ENCODE results near the gene FGF1. TPM values are rescaled to one million over a fixed set of nuclear protein-coding genes. Genes with fewer than 3 reads are reported as not detected.

The FGF1 gene
- total and polyA plus RNA-seq, 3 donors from 2014 or later = 1.9 to 4.4 (median 2.2) TPM

DNA sequence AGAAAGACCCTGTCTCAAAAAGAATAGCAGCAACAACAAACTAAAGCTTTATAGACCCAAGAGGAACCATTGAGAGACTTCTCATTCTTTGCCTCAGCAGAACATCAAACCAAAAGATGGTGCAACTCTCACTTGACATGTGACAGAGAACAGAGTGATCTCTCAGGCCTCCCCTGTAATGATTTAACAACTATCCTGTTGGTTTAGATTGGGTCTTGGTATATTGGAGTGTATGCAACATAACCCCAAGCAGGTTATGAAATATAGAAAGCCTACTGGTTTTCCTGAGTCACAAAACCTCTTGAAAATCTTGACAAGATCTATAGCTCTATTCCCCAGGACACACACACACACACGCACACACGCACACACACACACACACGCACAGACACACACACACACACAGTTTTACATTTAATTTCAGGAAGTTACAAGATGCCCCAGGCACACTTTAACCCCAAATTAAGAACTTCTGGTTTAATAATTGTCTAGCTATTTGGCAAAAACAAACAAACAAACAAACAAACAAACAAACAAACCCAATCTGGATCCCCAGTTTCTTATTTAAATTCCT, 6.5 kb upstream of the FGF1 start:
- no peak for TF ChIP-seq POLR2A (IDR thresholded peaks at IDR 0.05)
- TF ChIP-seq, protein P1, sequence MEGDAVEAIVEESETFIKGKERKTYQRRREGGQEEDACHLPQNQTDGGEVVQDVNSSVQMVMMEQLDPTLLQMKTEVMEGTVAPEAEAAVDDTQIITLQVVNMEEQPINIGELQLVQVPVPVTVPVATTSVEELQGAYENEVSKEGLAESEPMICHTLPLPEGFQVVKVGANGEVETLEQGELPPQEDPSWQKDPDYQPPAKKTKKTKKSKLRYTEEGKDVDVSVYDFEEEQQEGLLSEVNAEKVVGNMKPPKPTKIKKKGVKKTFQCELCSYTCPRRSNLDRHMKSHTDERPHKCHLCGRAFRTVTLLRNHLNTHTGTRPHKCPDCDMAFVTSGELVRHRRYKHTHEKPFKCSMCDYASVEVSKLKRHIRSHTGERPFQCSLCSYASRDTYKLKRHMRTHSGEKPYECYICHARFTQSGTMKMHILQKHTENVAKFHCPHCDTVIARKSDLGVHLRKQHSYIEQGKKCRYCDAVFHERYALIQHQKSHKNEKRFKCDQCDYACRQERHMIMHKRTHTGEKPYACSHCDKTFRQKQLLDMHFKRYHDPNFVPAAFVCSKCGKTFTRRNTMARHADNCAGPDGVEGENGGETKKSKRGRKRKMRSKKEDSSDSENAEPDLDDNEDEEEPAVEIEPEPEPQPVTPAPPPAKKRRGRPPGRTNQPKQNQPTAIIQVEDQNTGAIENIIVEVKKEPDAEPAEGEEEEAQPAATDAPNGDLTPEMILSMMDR (IDR thresholded peaks at IDR 0.05) = no peak
- Histone ChIP-seq H3K9me3 (no peaks in the 10 kb centered on the region), H3K4me1 (peaks cover 4% of the 10 kb centered on the region), H3K36me3 (ENCODE audit: low read depth, missing control alignments) (no peaks in the 10 kb centered on the region), H3K27ac (no peak overlapping the region), H3K27me3 (no peaks in the 10 kb centered on the region), H3K4me3 (no peak overlapping the region)
- DNase-seq = no peak
- intact Hi-C loops (cut with DNase I; ENCODE audit: low total_unique reads) = no loop called here
- 63 to 84% methylated on average over 3 of the region's 3 CpGs for WGBS, 2 donors

DNA sequence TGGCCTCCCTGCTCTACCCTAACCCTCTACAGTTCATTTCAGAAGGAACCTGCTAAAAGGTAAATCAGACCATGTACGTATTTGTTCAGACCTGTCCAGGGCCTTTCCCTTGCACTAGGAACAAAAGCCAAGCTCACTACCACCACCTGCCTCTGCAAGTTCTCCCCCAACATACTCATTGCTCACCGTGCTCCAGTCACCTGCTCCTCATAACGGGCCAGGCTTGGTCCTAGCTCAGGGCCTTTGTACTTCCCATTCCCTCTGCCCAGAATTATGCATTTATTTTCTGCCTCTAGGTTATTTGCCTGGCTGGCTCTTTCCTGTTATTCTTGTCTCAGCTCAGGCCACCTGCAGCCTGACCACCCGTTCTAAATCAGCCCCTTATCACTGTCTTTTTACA, 4.8 kb upstream of the FGF1 start:
- Histone ChIP-seq H3K36me3 (ENCODE audit: low read depth, missing control alignments) (no peaks in the 10 kb centered on the region), H3K4me1 (no peaks in the 10 kb centered on the region), H3K27me3 (no peaks in the 10 kb centered on the region), H3K4me3 (no peak overlapping the region), H3K9me3 (no peaks in the 10 kb centered on the region), H3K27ac (no peak overlapping the region)
- DNase-seq = no peak
- no peak for TF ChIP-seq POLR2A (IDR thresholded peaks at IDR 0.05)
- TF ChIP-seq, protein P1 (IDR thresholded peaks at IDR 0.05) = no peak
- WGBS, 2 donors = 79 to 84% methylated on average over 4 of the region's 4 CpGs
- intact Hi-C loops (cut with DNase I; ENCODE audit: low total_unique reads) = no loop called here

DNA sequence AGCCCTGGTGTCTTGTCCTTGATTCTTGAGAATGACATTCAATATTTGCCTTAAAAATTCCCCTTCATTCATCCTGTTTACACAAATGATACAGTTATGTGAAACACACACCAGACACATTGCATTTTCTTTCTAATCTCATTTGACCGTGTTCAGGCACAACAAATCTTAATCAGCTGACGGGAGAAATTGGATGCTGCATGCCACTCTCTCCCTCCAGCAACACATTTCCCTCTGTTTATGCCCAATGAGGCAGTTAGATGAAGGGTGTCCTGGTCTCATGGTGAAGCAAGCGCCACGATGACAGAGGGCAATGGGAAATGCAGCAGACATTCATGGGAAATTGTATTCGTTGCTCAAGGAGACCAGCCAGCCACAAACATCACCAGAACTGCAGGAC, 3.2 kb upstream of the FGF1 start:
- Histone ChIP-seq H3K27me3 (no peaks in the 10 kb centered on the region), H3K4me1 (peaks cover 2% of the 10 kb centered on the region), H3K4me3 (no peak overlapping the region), H3K27ac (no peak overlapping the region), H3K36me3 (ENCODE audit: low read depth, missing control alignments) (no peaks in the 10 kb centered on the region), H3K9me3 (no peaks in the 10 kb centered on the region)
- 60 to 78% methylated on average over 5 of the region's 5 CpGs for WGBS, 2 donors
- no peak for DNase-seq
- TF ChIP-seq, protein P1 (IDR thresholded peaks at IDR 0.05) = no peak
- no peak for TF ChIP-seq POLR2A (IDR thresholded peaks at IDR 0.05)
- intact Hi-C loops (cut with DNase I; ENCODE audit: low total_unique reads) = no loop called here

DNA sequence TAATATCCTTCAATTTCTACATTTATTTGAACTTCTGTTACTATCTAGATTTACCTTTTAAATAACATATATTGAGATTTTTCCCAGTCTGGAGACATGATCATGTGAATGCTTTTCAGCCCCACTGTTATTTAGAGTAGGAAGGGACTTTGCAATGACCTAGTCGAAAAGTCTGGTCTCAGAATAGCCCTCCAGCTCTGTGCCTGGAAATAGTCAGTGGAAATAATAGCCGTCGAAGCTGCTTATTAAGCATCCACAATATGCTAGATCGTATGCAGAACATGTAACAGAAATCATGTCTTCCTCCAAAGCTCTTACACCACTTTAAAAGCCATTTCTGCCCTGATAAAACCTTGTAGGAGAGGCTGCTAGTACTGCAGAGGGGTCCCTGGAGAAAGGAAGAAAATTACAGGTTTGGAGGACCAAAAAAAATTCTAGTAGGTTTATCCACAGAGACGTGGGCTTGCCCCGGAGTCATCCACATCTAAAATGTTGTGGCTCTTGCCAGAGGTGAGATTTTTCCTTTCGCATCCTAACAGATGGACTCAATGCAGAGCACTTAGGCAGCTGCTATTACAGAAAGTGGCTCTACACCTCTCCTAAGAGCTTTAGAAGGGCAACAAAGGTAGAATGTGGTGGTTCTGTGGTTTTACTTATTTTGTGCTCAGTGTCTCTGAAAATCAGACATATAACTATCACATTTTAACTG, 2.5 kb upstream of the FGF1 start:
- WGBS, 2 donors = 88 to 90% methylated on average over 7 of the region's 7 CpGs
- intact Hi-C loops (cut with DNase I; ENCODE audit: low total_unique reads) = no loop called here
- Histone ChIP-seq H3K4me3 (no peak overlapping the region), H3K36me3 (ENCODE audit: low read depth, missing control alignments) (no peaks in the 10 kb centered on the region), H3K27ac (no peak overlapping the region), H3K9me3 (no peaks in the 10 kb centered on the region), H3K27me3 (no peaks in the 10 kb centered on the region), H3K4me1 (peaks cover 2% of the 10 kb centered on the region)
- no peak for TF ChIP-seq POLR2A (IDR thresholded peaks at IDR 0.05)
- TF ChIP-seq, protein P1 (IDR thresholded peaks at IDR 0.05) = no peak
- DNase-seq = no peak

DNA sequence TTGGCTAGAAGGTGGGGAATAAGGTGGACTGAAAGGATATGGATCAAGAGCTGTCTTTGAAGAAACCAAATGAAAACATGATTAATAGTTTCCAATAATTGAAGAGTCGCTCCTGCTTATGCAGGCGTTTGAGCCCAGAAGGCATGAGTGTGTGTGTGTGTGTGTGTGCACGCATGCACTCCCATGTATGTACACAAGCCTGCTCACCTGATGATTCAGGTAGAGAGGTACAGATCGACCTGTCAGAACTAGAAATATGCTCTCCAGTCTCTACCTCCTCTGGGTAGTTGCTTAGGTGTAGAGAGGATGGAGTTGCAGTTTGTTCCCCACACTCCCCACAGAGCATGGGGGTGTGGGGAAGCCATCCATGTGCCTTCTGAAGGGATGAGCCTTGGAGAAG, 1.1 kb upstream of the FGF1 start:
- no peak for TF ChIP-seq POLR2A (IDR thresholded peaks at IDR 0.05)
- TF ChIP-seq, protein P1 (IDR thresholded peaks at IDR 0.05) = no peak
- H3K4me3 ChIP-seq = no peak overlapping the region
- no peak overlapping the region for H3K27ac ChIP-seq
- no peaks in the 10 kb centered on the region for H3K36me3 ChIP-seq (ENCODE audit: low read depth, missing control alignments)
- 95 to 98% methylated on average over 4 of the region's 4 CpGs for WGBS, 2 donors
- H3K4me1 ChIP-seq = peaks cover 2% of the 10 kb centered on the region
- H3K9me3 ChIP-seq = no peaks in the 10 kb centered on the region
- no peak for DNase-seq
- no peaks in the 10 kb centered on the region for H3K27me3 ChIP-seq
- intact Hi-C loops (cut with DNase I; ENCODE audit: low total_unique reads) = no loop called here
